Fibroblast of lung (primary cell): ENCODE data around the gene LCP1. TPM values are rescaled to one million over a fixed set of nuclear protein-coding genes. Genes with fewer than 3 reads are reported as not detected.

Experiments used
- DNase-seq, 2 donors: peaks; one replicate each; pipeline versions ENCODE4 v3.0.0 to v3.0.0-alpha.2; 2010; ENCODE audit warnings: low read depth in 2 of 2
- H2AFZ ChIP-seq: 2 replicates; pipeline ENCODE4 v1.5.1; 2012; ENCODE audit warnings: low read length, control low read depth, inconsistent platforms
- H3K27ac ChIP-seq: 2 replicates; pipeline ENCODE4 v1.5.1; 2011; ENCODE audit warnings: low read length, control low read depth; ENCODE audit not compliant: insufficient read depth
- H3K27me3 ChIP-seq: 2 replicates; pipeline ENCODE4 v1.5.1; 2011; ENCODE audit warnings: mild to moderate bottlenecking, low read length; ENCODE audit not compliant: control insufficient read depth, insufficient read depth
- H3K36me3 ChIP-seq: 2 replicates; pipeline ENCODE4 v1.5.1; 2011; ENCODE audit warnings: low read length; ENCODE audit not compliant: control insufficient read depth, insufficient read depth
- H3K4me1 ChIP-seq: 2 replicates; pipeline ENCODE4 v1.5.1; 2011; ENCODE audit warnings: low read length; ENCODE audit not compliant: control insufficient read depth, insufficient read depth; ENCODE audit errors: extremely low read depth
- H3K4me2 ChIP-seq: 2 replicates; pipeline ENCODE4 v1.5.1; 2011; ENCODE audit warnings: low read length, control low read depth; ENCODE audit not compliant: insufficient read depth; ENCODE audit errors: extremely low read depth
- H3K4me3 ChIP-seq, 4 experiments: fragments of 200-600 bp in 1 of 4; sonication (generic) in 1 of 4; replicated peaks in 1 of 4; 2 replicates each; pipeline ENCODE4 v1.5.1; 2011 to 2016; ENCODE audit warnings: low read length in 4 of 4, low read depth in 3 of 4, mild to moderate bottlenecking in 3 of 4, control low read depth in 2 of 4, inconsistent platforms in 1 of 4, mixed read lengths in 1 of 4; ENCODE audit not compliant: insufficient read depth in 1 of 4; ENCODE audit errors: control extremely low read depth in 1 of 4
- H3K79me2 ChIP-seq: 2 replicates; pipeline ENCODE4 v1.5.1; 2012; ENCODE audit warnings: mild to moderate bottlenecking, low read length, inconsistent platforms; ENCODE audit not compliant: control insufficient read depth, insufficient read depth
- H3K9ac ChIP-seq: 2 replicates; pipeline ENCODE4 v1.5.1; 2011; ENCODE audit warnings: mild to moderate bottlenecking, low read length, control low read depth; ENCODE audit not compliant: insufficient read depth
- H3K9me3 ChIP-seq: 2 replicates; pipeline ENCODE4 v1.5.1; 2012; ENCODE audit warnings: low read depth, low read length; ENCODE audit not compliant: control insufficient read depth, insufficient read depth
- H4K20me1 ChIP-seq: 2 replicates; pipeline ENCODE4 v1.5.1; 2011; ENCODE audit warnings: low read length; ENCODE audit not compliant: control insufficient read depth, insufficient read depth; ENCODE audit errors: extremely low read depth
- EZH2 ChIP-seq: IDR thresholded peaks from 2 replicates; pipeline ENCODE4 v1.5.1; 2012; ENCODE audit warnings: low read length, control low read depth, mild to moderate bottlenecking; ENCODE audit errors: missing control alignments
- polyA plus RNA-seq, 2 donors: library from polyadenylated mRNA; depleted of rRNA in 1 of 2; stranded (reverse) in 1 of 2; unstranded in 1 of 2; fragments of >200 nt; gene quantifications; 2 replicates each; pipeline ENCODE4 v1.2.1, GENCODE V29; 2011 to 2012; ENCODE audit warnings: missing spikeins in 1 of 2
- total RNA-seq: library from RNA; depleted of rRNA; stranded (reverse); fragments of >200 nt; gene quantifications from 2 replicates; pipeline ENCODE4 v1.2.1, GENCODE V29; 2014
- TF ChIP-seq, protein P1 (sequence below), 2 donors: IDR thresholded peaks in 1 of 2; conservative IDR thresholded peaks in 1 of 2; 1 replicate in 1 of 2; 2 replicates in 1 of 2; pipeline ENCODE4 v1.5.1; 2011 to 2012; ENCODE audit warnings: low read length in 2 of 2, control low read depth in 1 of 2, inconsistent platforms in 1 of 2, low read depth in 1 of 2, mild to moderate bottlenecking in 1 of 2

The LCP1 gene
- total and polyA plus RNA-seq, 2 donors (not counting 1 experiment from before 2014, with no cell fraction given) = under 0.01 to 0.06 TPM

DNA sequence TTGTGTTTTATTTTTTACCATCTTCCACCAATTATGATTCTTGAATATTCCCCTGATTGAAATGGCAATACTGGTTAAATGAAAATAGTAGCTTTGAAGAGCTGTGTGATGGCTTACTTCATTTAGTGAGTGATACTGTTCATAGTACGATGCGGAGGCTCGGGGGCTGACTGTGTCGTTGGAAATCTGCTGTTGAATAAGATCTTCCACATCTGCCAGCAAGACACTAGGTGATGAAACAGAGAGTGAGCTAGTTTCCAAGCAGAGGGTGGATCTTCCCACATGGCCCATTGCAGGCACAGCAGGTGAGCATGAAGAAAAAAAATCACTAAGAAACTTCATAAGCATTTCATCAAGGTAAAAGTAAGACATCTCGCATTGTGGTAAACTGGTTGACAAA lies 99.7 kb downstream of the LCP1 start:
- no peak for DNase-seq
- no peaks in the 10 kb centered on the region for H4K20me1 ChIP-seq
- H3K4me1 ChIP-seq = no peaks in the 10 kb centered on the region
- no peak overlapping the region for H3K27ac ChIP-seq
- no peak overlapping the region for H3K4me3 ChIP-seq
- H3K79me2 ChIP-seq = no peaks in the 10 kb centered on the region
- TF ChIP-seq EZH2 = no peak
- TF ChIP-seq, protein P1, sequence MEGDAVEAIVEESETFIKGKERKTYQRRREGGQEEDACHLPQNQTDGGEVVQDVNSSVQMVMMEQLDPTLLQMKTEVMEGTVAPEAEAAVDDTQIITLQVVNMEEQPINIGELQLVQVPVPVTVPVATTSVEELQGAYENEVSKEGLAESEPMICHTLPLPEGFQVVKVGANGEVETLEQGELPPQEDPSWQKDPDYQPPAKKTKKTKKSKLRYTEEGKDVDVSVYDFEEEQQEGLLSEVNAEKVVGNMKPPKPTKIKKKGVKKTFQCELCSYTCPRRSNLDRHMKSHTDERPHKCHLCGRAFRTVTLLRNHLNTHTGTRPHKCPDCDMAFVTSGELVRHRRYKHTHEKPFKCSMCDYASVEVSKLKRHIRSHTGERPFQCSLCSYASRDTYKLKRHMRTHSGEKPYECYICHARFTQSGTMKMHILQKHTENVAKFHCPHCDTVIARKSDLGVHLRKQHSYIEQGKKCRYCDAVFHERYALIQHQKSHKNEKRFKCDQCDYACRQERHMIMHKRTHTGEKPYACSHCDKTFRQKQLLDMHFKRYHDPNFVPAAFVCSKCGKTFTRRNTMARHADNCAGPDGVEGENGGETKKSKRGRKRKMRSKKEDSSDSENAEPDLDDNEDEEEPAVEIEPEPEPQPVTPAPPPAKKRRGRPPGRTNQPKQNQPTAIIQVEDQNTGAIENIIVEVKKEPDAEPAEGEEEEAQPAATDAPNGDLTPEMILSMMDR (conservative IDR thresholded peaks at IDR 0.05 in 1 of 2, IDR thresholded peaks at IDR 0.05 in 1 of 2; ENCODE audit: low read depth in 1 of 2, low read length in 2 of 2) = no peak
- no peak overlapping the region for H2AFZ ChIP-seq
- no peak overlapping the region for H3K9ac ChIP-seq
- no peaks in the 10 kb centered on the region for H3K27me3 ChIP-seq
- no peak overlapping the region for H3K4me2 ChIP-seq
- H3K36me3 ChIP-seq = no peaks in the 10 kb centered on the region
- no peaks in the 10 kb centered on the region for H3K9me3 ChIP-seq

DNA sequence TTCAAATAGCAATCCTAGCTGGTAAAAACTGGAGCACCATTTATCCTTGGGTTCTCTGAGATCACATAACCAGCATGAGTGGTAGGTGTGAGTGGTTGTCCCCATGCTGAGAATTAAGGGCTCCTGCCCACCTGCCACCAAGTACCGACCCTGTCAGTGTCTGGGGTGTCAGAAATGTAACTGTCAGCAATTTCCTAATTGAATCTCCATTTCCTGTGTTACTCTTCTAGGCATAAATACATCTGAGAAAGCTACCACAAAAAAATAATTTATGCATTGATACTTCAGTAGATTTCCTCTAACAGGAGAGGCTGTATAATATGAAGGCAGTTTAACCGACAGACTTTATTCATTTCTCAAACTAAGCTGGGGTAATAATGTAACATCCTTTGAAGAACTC lies 102.2 kb downstream of the LCP1 start:
- H3K9me3 ChIP-seq = no peaks in the 10 kb centered on the region
- H3K27me3 ChIP-seq = no peaks in the 10 kb centered on the region
- H2AFZ ChIP-seq = no peak overlapping the region
- H3K27ac ChIP-seq = no peak overlapping the region
- no peaks in the 10 kb centered on the region for H3K79me2 ChIP-seq
- H4K20me1 ChIP-seq = no peaks in the 10 kb centered on the region
- TF ChIP-seq, protein P1 (conservative IDR thresholded peaks at IDR 0.05 in 1 of 2, IDR thresholded peaks at IDR 0.05 in 1 of 2; ENCODE audit: low read depth in 1 of 2, low read length in 2 of 2) = no peak
- TF ChIP-seq EZH2 = no peak
- H3K9ac ChIP-seq = no peak overlapping the region
- no peak overlapping the region for H3K4me2 ChIP-seq
- H3K36me3 ChIP-seq = no peaks in the 10 kb centered on the region
- no peak overlapping the region for H3K4me3 ChIP-seq
- no peaks in the 10 kb centered on the region for H3K4me1 ChIP-seq
- no peak for DNase-seq

DNA sequence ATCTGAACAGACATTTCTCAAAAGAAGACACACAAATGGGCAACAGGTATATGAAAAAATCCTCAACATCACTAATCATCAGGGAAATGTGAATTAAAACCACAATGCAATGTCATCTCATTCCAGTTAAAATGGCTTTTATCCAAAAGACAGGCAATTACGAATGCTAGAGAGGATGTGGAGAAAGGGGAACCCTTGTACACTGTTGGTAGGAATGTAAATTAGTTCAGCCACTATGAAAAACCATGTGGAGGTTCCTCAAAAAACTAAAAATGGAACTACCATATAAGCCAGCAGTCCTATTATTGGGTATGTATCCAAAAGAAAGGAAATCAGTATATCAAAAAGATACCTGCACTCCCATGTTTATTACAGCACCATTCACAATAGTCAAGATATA lies 104.7 kb downstream of the LCP1 start:
- Histone ChIP-seq H3K9me3 (no peaks in the 10 kb centered on the region), H3K4me3 (no peak overlapping the region), H3K9ac (no peak overlapping the region), H3K27ac (no peak overlapping the region), H3K4me2 (no peak overlapping the region), H3K36me3 (no peaks in the 10 kb centered on the region), H2AFZ (no peak overlapping the region), H3K4me1 (no peaks in the 10 kb centered on the region), H4K20me1 (no peaks in the 10 kb centered on the region), H3K79me2 (no peaks in the 10 kb centered on the region), H3K27me3 (no peaks in the 10 kb centered on the region)
- no peak for DNase-seq
- TF ChIP-seq, protein P1 (conservative IDR thresholded peaks at IDR 0.05 in 1 of 2, IDR thresholded peaks at IDR 0.05 in 1 of 2; ENCODE audit: low read depth in 1 of 2, low read length in 2 of 2) = no peak
- TF ChIP-seq EZH2 = no peak
